Lung (tissue), 12 donors: ENCODE measurements around the gene WWC2. TPM values are rescaled to one million over a fixed set of nuclear protein-coding genes. Genes with fewer than 3 reads are reported as not detected.

Experiments
- ATAC-seq: fragments of 200-7000 bp; cut with Tn5 transposase; one replicate; pipeline ENCODE4 v1.9.1; 2020; ENCODE audit warnings: moderate number of reproducible peaks; ENCODE audit not compliant: insufficient read depth, low FRiP score
- DNase-seq, 3 donors: peaks; one replicate each; pipeline ENCODE4 v3.0.0-alpha.2; 2013 to 2017
- H3K27ac ChIP-seq, 2 donors: one replicate each; pipeline ENCODE4 v1.5.1; 2013; ENCODE audit warnings: mild to moderate bottlenecking in 2 of 2, moderate library complexity in 2 of 2, control low read depth in 1 of 2, inconsistent platforms in 1 of 2, low read depth in 1 of 2, low read length in 1 of 2
- H3K27me3 ChIP-seq, 3 donors: one replicate each; pipeline ENCODE4 v1.5.1; 2013; ENCODE audit warnings: low read length in 2 of 3; ENCODE audit not compliant: control insufficient read depth in 3 of 3, insufficient read depth in 3 of 3
- H3K36me3 ChIP-seq, 4 donors: one replicate each; pipeline ENCODE4 v1.5.1; 2013; ENCODE audit warnings: low read length in 4 of 4, mild to moderate bottlenecking in 1 of 4, moderate library complexity in 1 of 4; ENCODE audit not compliant: control insufficient read depth in 4 of 4, insufficient read depth in 4 of 4
- H3K4me1 ChIP-seq, 5 donors: one replicate each; pipeline ENCODE4 v1.5.1; 2013; ENCODE audit warnings: low read length in 5 of 5, mild to moderate bottlenecking in 2 of 5, moderate library complexity in 1 of 5; ENCODE audit not compliant: control insufficient read depth in 5 of 5, insufficient read depth in 5 of 5
- H3K4me3 ChIP-seq: one replicate; pipeline ENCODE4 v1.5.1; 2013; ENCODE audit warnings: mild to moderate bottlenecking, control low read depth, moderate library complexity
- H3K9ac ChIP-seq, 2 donors: one replicate each; pipeline ENCODE4 v1.5.1; 2013; ENCODE audit warnings: low read length in 2 of 2, control low read depth in 1 of 2; ENCODE audit not compliant: insufficient read depth in 1 of 2
- H3K9me3 ChIP-seq, 4 donors: one replicate each; pipeline ENCODE4 v1.5.1; 2013; ENCODE audit warnings: low read length in 3 of 4, mild to moderate bottlenecking in 1 of 4, moderate library complexity in 1 of 4; ENCODE audit not compliant: control insufficient read depth in 4 of 4, insufficient read depth in 3 of 4
- WGBS, 2 donors: extraction: QIAGEN DNeasy Blood & Tissue Kit; methylation state at CpG; one replicate each; pipeline ENCODE4 v1.1.7; 2013; 5-methylcytosine and 5-hydroxymethylcytosine counted together
- polyA plus RNA-seq, 2 donors: library from polyadenylated mRNA; stranded (reverse); fragments of 200-250 nt; gene quantifications; one replicate each; pipeline ENCODE4 v1.2.1, GENCODE V29; 2013
- total RNA-seq, 2 donors: library from RNA; depleted of rRNA in 1 of 2; stranded (reverse); fragments of >200 nt in 1 of 2; gene quantifications; one replicate each; pipeline ENCODE4 v1.2.1, GENCODE V29; 2014 to 2021
- TF ChIP-seq, protein P1 (sequence below): IDR thresholded peaks from 2 replicates; pipeline ENCODE4 v1.5.1; 2012; ENCODE audit warnings: mild to moderate bottlenecking; ENCODE audit errors: control extremely low read depth, extremely low read depth
- donor health status: control.
- donor health status: control.
- donor health status: Bipolar disorder and iron deficiency.
- donor health status: healthy.
- donor health status: DM: yes; HTN: yes; CAD: no.

The WWC2 gene
- total and polyA plus RNA-seq, 4 donors: 15.6 to 124 (median 45.2) TPM

GRCh38 chr4:183175631-183176232, 76.7 kb downstream of the WWC2 start:
- H3K27ac ChIP-seq: peak overlapping the region in 1 of 2 donors; percentile 40
- TF ChIP-seq, protein P1, sequence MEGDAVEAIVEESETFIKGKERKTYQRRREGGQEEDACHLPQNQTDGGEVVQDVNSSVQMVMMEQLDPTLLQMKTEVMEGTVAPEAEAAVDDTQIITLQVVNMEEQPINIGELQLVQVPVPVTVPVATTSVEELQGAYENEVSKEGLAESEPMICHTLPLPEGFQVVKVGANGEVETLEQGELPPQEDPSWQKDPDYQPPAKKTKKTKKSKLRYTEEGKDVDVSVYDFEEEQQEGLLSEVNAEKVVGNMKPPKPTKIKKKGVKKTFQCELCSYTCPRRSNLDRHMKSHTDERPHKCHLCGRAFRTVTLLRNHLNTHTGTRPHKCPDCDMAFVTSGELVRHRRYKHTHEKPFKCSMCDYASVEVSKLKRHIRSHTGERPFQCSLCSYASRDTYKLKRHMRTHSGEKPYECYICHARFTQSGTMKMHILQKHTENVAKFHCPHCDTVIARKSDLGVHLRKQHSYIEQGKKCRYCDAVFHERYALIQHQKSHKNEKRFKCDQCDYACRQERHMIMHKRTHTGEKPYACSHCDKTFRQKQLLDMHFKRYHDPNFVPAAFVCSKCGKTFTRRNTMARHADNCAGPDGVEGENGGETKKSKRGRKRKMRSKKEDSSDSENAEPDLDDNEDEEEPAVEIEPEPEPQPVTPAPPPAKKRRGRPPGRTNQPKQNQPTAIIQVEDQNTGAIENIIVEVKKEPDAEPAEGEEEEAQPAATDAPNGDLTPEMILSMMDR: no peak
- no peak overlapping the region for H3K9ac ChIP-seq
- H3K4me1 ChIP-seq: peaks cover 9 to 25% (median 17%) of the 10 kb centered on the region in 5 donors
- peaks cover 0 to 2% (median 0%) of the 10 kb centered on the region in 4 donors for H3K9me3 ChIP-seq
- DNase-seq (peak; percentile 33 to 59 (median 58)), ATAC-seq (no peak)
- H3K36me3 ChIP-seq: no peaks in the 10 kb centered on the region
- WGBS, 2 donors: 53 to 74% methylated on average over 5 of the region's 5 CpGs
- H3K27me3 ChIP-seq: no peaks in the 10 kb centered on the region
- H3K4me3 ChIP-seq: no peak overlapping the region

GRCh38 chr4:183177001-183177400, 77.9 kb downstream of the WWC2 start:
- Histone ChIP-seq H3K9ac (no peak overlapping the region), H3K4me3 (no peak overlapping the region), H3K27ac (no peak overlapping the region), H3K27me3 (no peaks in the 10 kb centered on the region), H3K4me1 (peaks cover 9 to 20% (median 17%) of the 10 kb centered on the region in 5 donors), H3K9me3 (peaks cover 0 to 2% (median 0%) of the 10 kb centered on the region in 4 donors), H3K36me3 (no peaks in the 10 kb centered on the region)
- TF ChIP-seq, protein P1: no peak
- 89 to 93% methylated on average over 2 of the region's 2 CpGs for WGBS, 2 donors
- DNase-seq (no peak), ATAC-seq (no peak)

DNA sequence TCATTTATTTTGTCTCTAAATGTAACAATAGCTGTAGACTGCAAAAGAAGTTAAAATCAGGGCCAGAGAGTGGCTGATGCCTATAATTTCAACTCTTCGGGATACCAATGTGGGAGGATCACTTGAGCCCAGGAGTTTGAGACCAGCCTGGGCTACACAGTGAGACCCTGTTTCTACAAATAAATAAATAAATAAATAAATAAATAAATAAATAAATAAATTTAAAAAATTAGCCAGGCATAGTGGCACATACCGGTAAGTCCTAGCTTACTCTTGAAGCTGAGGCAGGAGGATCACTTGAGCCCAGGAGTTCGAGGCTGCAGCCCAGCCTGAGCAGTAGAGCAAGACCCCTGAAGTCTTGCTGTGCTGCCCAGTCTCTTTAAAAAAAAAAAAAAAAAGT, 79.1 kb downstream of the WWC2 start:
- H3K9ac ChIP-seq: no peak overlapping the region
- no peak overlapping the region for H3K4me3 ChIP-seq
- DNase-seq (no peak), ATAC-seq (no peak)
- TF ChIP-seq, protein P1: no peak
- H3K4me1 ChIP-seq: peaks cover 9 to 19% (median 14%) of the 10 kb centered on the region in 5 donors
- no peak overlapping the region for H3K27ac ChIP-seq
- WGBS, 2 donors: 31 to 32% methylated on average over 3 of the region's 3 CpGs
- no peaks in the 10 kb centered on the region for H3K27me3 ChIP-seq
- H3K36me3 ChIP-seq: no peaks in the 10 kb centered on the region
- H3K9me3 ChIP-seq: peaks cover 0 to 2% (median 0%) of the 10 kb centered on the region in 4 donors

DNA sequence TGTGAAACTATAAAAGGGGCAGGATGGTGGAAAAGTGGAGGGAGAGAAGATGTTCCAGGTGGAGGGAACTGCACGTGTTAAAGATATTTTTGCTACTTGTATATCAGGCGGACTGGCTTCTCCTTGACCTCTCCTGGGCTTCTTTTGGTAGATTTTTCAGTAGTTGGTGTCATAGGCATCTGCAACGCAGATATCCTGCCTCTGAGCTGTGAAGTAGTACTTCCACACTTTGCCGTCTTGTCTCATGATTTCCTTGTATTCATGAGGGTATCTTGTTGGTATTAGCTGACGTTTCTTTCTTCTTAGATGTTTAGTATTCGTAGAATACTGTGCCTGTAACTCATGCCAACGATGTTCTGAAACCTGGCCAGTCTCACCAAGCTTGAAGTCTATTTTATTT, 81.0 kb downstream of the WWC2 start:
- H3K36me3 ChIP-seq: no peaks in the 10 kb centered on the region
- ATAC-seq: no peak
- no peaks in the 10 kb centered on the region for H3K27me3 ChIP-seq

More for the DNA sequence above, 81.0 kb downstream of the WWC2 start:
- no peak overlapping the region for H3K27ac ChIP-seq
- H3K9me3 ChIP-seq: no peaks in the 10 kb centered on the region
- peaks cover 0 to 13% (median 10%) of the 10 kb centered on the region in 5 donors for H3K4me1 ChIP-seq
- H3K4me3 ChIP-seq: no peak overlapping the region
- TF ChIP-seq, protein P1: no peak
- no peak for DNase-seq
- H3K9ac ChIP-seq: no peak overlapping the region
- 88% methylated on average over 7 of the region's 7 CpGs for WGBS, 2 donors
